Neutrophil (primary cell): ENCODE data around the gene NYAP2.

Experiments used
- H3K27ac ChIP-seq: fragments of 200-600 bp; sonication (generic); 2 replicates; pipeline ENCODE4 v1.5.1; 2016; ENCODE audit warnings: mild to moderate bottlenecking, moderate library complexity
- H3K27me3 ChIP-seq: fragments of 200-600 bp; sonication (generic); 2 replicates; pipeline ENCODE4 v1.6.0; 2016; ENCODE audit warnings: mild to moderate bottlenecking
- H3K36me3 ChIP-seq: fragments of 200-600 bp; sonication (generic); 2 replicates; pipeline ENCODE4 v1.5.1; 2017
- H3K4me1 ChIP-seq, 2 experiments: fragments of 200-600 bp in 1 of 2; sonication (generic) in 1 of 2; 1 replicate in 1 of 2; 2 replicates in 1 of 2; pipeline versions ENCODE4 v1.5.1 to v1.6.1; 2013 to 2016; ENCODE audit warnings: low read depth in 1 of 2, low read length in 1 of 2, mild to moderate bottlenecking in 1 of 2, moderate library complexity in 1 of 2; ENCODE audit not compliant: control insufficient read depth in 1 of 2, insufficient read depth in 1 of 2
- H3K4me3 ChIP-seq, 2 experiments: fragments of 200-600 bp in 1 of 2; sonication (generic) in 1 of 2; 1 replicate in 1 of 2; 2 replicates in 1 of 2; pipeline ENCODE4 v1.5.1; 2013 to 2016; ENCODE audit warnings: low read depth in 1 of 2, low read length in 1 of 2, mild to moderate bottlenecking in 1 of 2, moderate library complexity in 1 of 2
- H3K9me3 ChIP-seq: fragments of 200-600 bp; sonication (generic); 2 replicates; pipeline ENCODE4 v1.5.1; 2016
- CTCF ChIP-seq: fragments of 200-600 bp; sonication (generic); IDR thresholded peaks from 2 replicates; pipeline ENCODE4 v1.5.1; 2016; ENCODE audit warnings: antibody characterized with exemption

Gene NYAP2

GRCh38 chr2:225415341-225415740 lies 15.8 kb downstream of the NYAP2 start:
- no peak for TF ChIP-seq CTCF
- Histone ChIP-seq H3K27me3 (no peaks in the 10 kb centered on the region), H3K9me3 (no peaks in the 10 kb centered on the region)

GRCh38 chr2:225415792-225416191 lies 16.3 kb downstream of the NYAP2 start:
- H3K36me3 ChIP-seq, result no peaks in the 10 kb centered on the region
- no peak for TF ChIP-seq CTCF
- no peaks in the 10 kb centered on the region for H3K27me3 ChIP-seq
- no peaks in the 10 kb centered on the region for H3K9me3 ChIP-seq
- no peak overlapping the region for H3K4me3 ChIP-seq
- no peaks in the 10 kb centered on the region for H3K4me1 ChIP-seq
- H3K27ac ChIP-seq, result no peak overlapping the region

More at GRCh38 chr2:225415341-225415740, 15.8 kb downstream of the NYAP2 start:
- no peaks in the 10 kb centered on the region for H3K36me3 ChIP-seq
- no peaks in the 10 kb centered on the region for H3K4me1 ChIP-seq
- H3K4me3 ChIP-seq, result no peak overlapping the region
- no peak overlapping the region for H3K27ac ChIP-seq

- no peaks in the 10 kb centered on the region for H3K9me3 ChIP-seq
- no peaks in the 10 kb centered on the region for H3K36me3 ChIP-seq
- H3K27ac ChIP-seq, result no peak overlapping the region
- no peak for TF ChIP-seq CTCF
- no peaks in the 10 kb centered on the region for H3K27me3 ChIP-seq
- no peaks in the 10 kb centered on the region for H3K4me1 ChIP-seq
- no peak overlapping the region for H3K4me3 ChIP-seq
These were observed 17.3 kb downstream of the NYAP2 start for GRCh38 chr2:225416616-225417367.

- Histone ChIP-seq H3K4me1 (no peaks in the 10 kb centered on the region), H3K9me3 (no peaks in the 10 kb centered on the region), H3K36me3 (no peaks in the 10 kb centered on the region), H3K27ac (no peak overlapping the region), H3K27me3 (no peaks in the 10 kb centered on the region), H3K4me3 (no peak overlapping the region)
- no peak for TF ChIP-seq CTCF
These were observed 19.5 kb downstream of the NYAP2 start for GRCh38 chr2:225419033-225419432.

GRCh38 chr2:225422145-225422544 lies 22.6 kb downstream of the NYAP2 start:
- Histone ChIP-seq H3K4me3 (no peak overlapping the region), H3K36me3 (no peaks in the 10 kb centered on the region), H3K27me3 (no peaks in the 10 kb centered on the region), H3K9me3 (no peaks in the 10 kb centered on the region), H3K27ac (no peak overlapping the region), H3K4me1 (no peaks in the 10 kb centered on the region)
- no peak for TF ChIP-seq CTCF
